Measurements from ENCODE around the gene GRIK1. TPM values are rescaled to one million over a fixed set of nuclear protein-coding genes. Genes with fewer than 3 reads are reported as not detected.

GRIK1 gene
- total RNA-seq, 4 donors from 2014 or later = 0.44 to 4.1 (median 2.6) TPM

GRCh38 chr21:29658934-29659203 lies 280.9 kb downstream of the GRIK1 start:
- Histone ChIP-seq H3K36me3 (no peaks in the 10 kb centered on the region), H3K27ac (no peak overlapping the region), H3K4me1 (no peaks in the 10 kb centered on the region), H3K4me3 (no peak overlapping the region), H3K27me3 (no peaks in the 10 kb centered on the region), H3K9me3 (no peaks in the 10 kb centered on the region)
- no peak for DNase-seq (ENCODE audit: low spot score in 2 of 2)
- no peak for TF ChIP-seq POLR2A (IDR thresholded peaks at IDR 0.05)
- TF ChIP-seq CTCF (IDR thresholded peaks at IDR 0.05) = no peak
- TF ChIP-seq EP300 (IDR thresholded peaks at IDR 0.05) = no peak
- WGBS, 2 donors = 28 to 44% methylated on average over 1 of the region's 1 CpG

- no peak for DNase-seq (ENCODE audit: low spot score in 2 of 2)
- H3K4me3 ChIP-seq = no peak overlapping the region
- 89 to 93% methylated on average over 10 of the region's 10 CpGs for WGBS, 2 donors
These were observed 281.4 kb downstream of the GRIK1 start for GRCh38 chr21:29658177-29658933.

GRCh38 chr21:29657240-29657989 lies 282.4 kb downstream of the GRIK1 start:
- Histone ChIP-seq H3K4me3 (no peak overlapping the region), H3K4me1 (no peaks in the 10 kb centered on the region)
- DNase-seq (ENCODE audit: low spot score in 2 of 2) = no peak

More at GRCh38 chr21:29658177-29658933, 281.4 kb downstream of the GRIK1 start:
- H3K27ac ChIP-seq = no peak overlapping the region
- H3K9me3 ChIP-seq = no peaks in the 10 kb centered on the region
- H3K27me3 ChIP-seq = no peaks in the 10 kb centered on the region
- TF ChIP-seq EP300 (IDR thresholded peaks at IDR 0.05) (no peak), CTCF (IDR thresholded peaks at IDR 0.05) (no peak), POLR2A (IDR thresholded peaks at IDR 0.05) (no peak)
- no peaks in the 10 kb centered on the region for H3K4me1 ChIP-seq
- H3K36me3 ChIP-seq = no peaks in the 10 kb centered on the region

GRCh38 chr21:29656504-29657239 lies 283.1 kb downstream of the GRIK1 start:
- Histone ChIP-seq H3K4me1 (no peaks in the 10 kb centered on the region), H3K4me3 (no peak overlapping the region), H3K36me3 (no peaks in the 10 kb centered on the region), H3K27ac (no peak overlapping the region), H3K27me3 (no peaks in the 10 kb centered on the region), H3K9me3 (no peaks in the 10 kb centered on the region)
- WGBS, 2 donors = 49 to 50% methylated on average over 6 of the region's 6 CpGs
- DNase-seq (ENCODE audit: low spot score in 2 of 2) = no peak
- TF ChIP-seq EP300 (IDR thresholded peaks at IDR 0.05) = peak in 1 of 2 donors; percentile 19
- no peak for TF ChIP-seq CTCF (IDR thresholded peaks at IDR 0.05)
- TF ChIP-seq POLR2A (IDR thresholded peaks at IDR 0.05) = no peak

More at GRCh38 chr21:29657240-29657989, 282.4 kb downstream of the GRIK1 start:
- TF ChIP-seq EP300 (IDR thresholded peaks at IDR 0.05) = no peak
- no peak for TF ChIP-seq POLR2A (IDR thresholded peaks at IDR 0.05)
- TF ChIP-seq CTCF (IDR thresholded peaks at IDR 0.05) = no peak
- Histone ChIP-seq H3K36me3 (no peaks in the 10 kb centered on the region), H3K27me3 (no peaks in the 10 kb centered on the region), H3K9me3 (no peaks in the 10 kb centered on the region), H3K27ac (no peak overlapping the region)
- 79 to 81% methylated on average over 9 of the region's 9 CpGs for WGBS, 2 donors

Data from tibial nerve (tissue), 4 donors.